ENCODE measurements around the gene EML3.
A peak's percentile ranks its signal among the peaks of the same experiment; 100 is the strongest.
"Not testable (repeated sequence)": the region's sequence is repeated elsewhere in the genome, so short reads cannot be mapped to it uniquely, and the experiment has no call there.

The EML3 gene

GRCh38 chr11:62612366-62613290 is at the start of gene EML3, which contains the start of gene ROM1:
Gene EML3, minus strand, starts transcription at chr11:62612775. Its CDS starts 318 bp downstream, at chr11:62612457.
Gene ROM1, plus strand, starts transcription at chr11:62613257. Its CDS starts 25 bp downstream, at chr11:62613282.
- no peak for DNase-seq

GRCh38 chr11:62656796-62657429 is 44.3 kb upstream of the EML3 start:
- DNase-seq: no peak

GRCh38 chr11:62654297-62654696 is 41.7 kb upstream of the EML3 start:
- no peak for DNase-seq

GRCh38 chr11:62652161-62653006 is 39.8 kb upstream of the EML3 start:
- no peak for DNase-seq

- not testable (repeated sequence) for DNase-seq
These were observed 37.7 kb upstream of the EML3 start for GRCh38 chr11:62650283-62650682.

GRCh38 chr11:62649486-62649885 is 36.9 kb upstream of the EML3 start:
- no peak for DNase-seq

- DNase-seq: no peak
These were observed 36.4 kb upstream of the EML3 start for GRCh38 chr11:62648967-62649364.

- DNase-seq: no peak
These were observed 35.8 kb upstream of the EML3 start for GRCh38 chr11:62648185-62648966.

- no peak for DNase-seq
These were observed 35.0 kb upstream of the EML3 start for GRCh38 chr11:62647609-62648005.

- DNase-seq: no peak
These were observed 34.4 kb upstream of the EML3 start for GRCh38 chr11:62646825-62647608.

GRCh38 chr11:62645946-62646824 is 33.6 kb upstream of the EML3 start, which contains the start of gene GANAB:
Gene GANAB, minus strand, starts transcription at chr11:62646613. Its CDS starts 14 bp downstream, at chr11:62646599.
- DNase-seq: peak; percentile 97

GRCh38 chr11:62645671-62645945 is 33.0 kb upstream of the EML3 start:
- DNase-seq: no peak

GRCh38 chr11:62644220-62644619 is 31.6 kb upstream of the EML3 start:
- DNase-seq: no peak

GRCh38 chr11:62632492-62632891 is 19.9 kb upstream of the EML3 start:
- DNase-seq: no peak

- DNase-seq: no peak
These were observed 15.1 kb upstream of the EML3 start for GRCh38 chr11:62627713-62628112.

- DNase-seq: no peak
These were observed 10.0 kb upstream of the EML3 start for GRCh38 chr11:62622476-62623089.

- DNase-seq: peak; percentile 94
These were observed 9.2 kb upstream of the EML3 start, which contains the start of gene B3GAT3 for GRCh38 chr11:62621567-62622470. Gene B3GAT3, minus strand, starts transcription at chr11:62621986. Its CDS starts 39 bp downstream, at chr11:62621947.

- DNase-seq: no peak
These were observed 8.5 kb upstream of the EML3 start for GRCh38 chr11:62621027-62621566.

All from NCI-H1048 (cell line).